HepG2 (cell line): Measurements from ENCODE around the gene FUT6. TPM values are rescaled to one million over a fixed set of nuclear protein-coding genes. Genes with fewer than 3 reads are reported as not detected.

Source experiments
- ATAC-seq: fragments of 200-7000 bp; cut with Tn5 transposase; 3 replicates; pipeline ENCODE4 v1.9.1; 2020; ENCODE audit warnings: mild to moderate bottlenecking, moderate library complexity
- BruUV-seq: library from RNA; stranded (reverse); fragments of 400-500 nt; replicated peaks from 2 replicates; lab custom pipeline; 2021; lab: Mats Ljungman, UMichigan
- CTCF ChIA-PET: fragments of 300-600 bp; formaldehyde crosslinking; extraction: SDS; loops from one replicate; lab custom pipeline; 2021; ENCODE audit warnings: low total read pairs, inconsistent platforms, low intra/inter-chr PET ratio; lab: Yijun Ruan, JAX
- POLR2A ChIA-PET: fragments of 350-600 bp; sonication (Branson Sonifier 250); formaldehyde crosslinking; loops from one replicate; lab custom pipeline; 2020; ENCODE audit warnings: antibody characterized with exemption, inconsistent platforms; lab: Yijun Ruan, JAX
- DNase-seq: peaks from one replicate; pipeline ENCODE4 v3.0.0-alpha.2; 2015; ENCODE audit warnings: low spot score
- FAIRE-seq: peaks from 3 replicates; lab custom pipeline; 2011; peaks lifted over from hg19 to GRCh38; lab: Jason Lieb, UNC
- H2AFZ ChIP-seq: one replicate; pipeline ENCODE4 v1.6.1; 2011; ENCODE audit warnings: low read length, inconsistent platforms
- H3K27ac ChIP-seq: fragments of 300-600 bp; 3 replicates; pipeline ENCODE4 v1.8.0; 2011; ENCODE audit warnings: mixed run types, mild to moderate bottlenecking, mixed read lengths, low read length, inconsistent platforms; ENCODE audit not compliant: insufficient read depth; ENCODE audit errors: extremely low read length
- H3K27me3 ChIP-seq, 2 experiments: fragments of 200-600 bp in 1 of 2; 2 replicates in 1 of 2; 3 replicates in 1 of 2; pipeline versions ENCODE4 v1.6.0 to v1.8.0; 2011; ENCODE audit warnings: low read length in 2 of 2, mild to moderate bottlenecking in 2 of 2, moderate library complexity in 2 of 2, inconsistent platforms in 1 of 2; ENCODE audit not compliant: insufficient read depth in 2 of 2, control insufficient read depth in 1 of 2
- H3K36me3 ChIP-seq, 2 experiments: fragments of 200-600 bp in 1 of 2; replicated peaks in 1 of 2; 2 replicates in 1 of 2; 3 replicates in 1 of 2; pipeline versions ENCODE4 v1.5.1 to v1.8.0; 2011; ENCODE audit warnings: low read length in 2 of 2, inconsistent platforms in 1 of 2; ENCODE audit not compliant: insufficient read depth in 2 of 2, control insufficient read depth in 1 of 2
- H3K4me1 ChIP-seq: 2 replicates; pipeline ENCODE4 v1.5.1; 2012; ENCODE audit warnings: low read length, inconsistent platforms; ENCODE audit not compliant: insufficient read depth
- H3K4me2 ChIP-seq: 2 replicates; pipeline ENCODE4 v1.6.0; 2011; ENCODE audit warnings: low read depth, low read length, inconsistent platforms
- H3K4me3 ChIP-seq, 3 experiments: fragments of 200-600 bp in 1 of 3; sonication (generic), shearing (Covaris generic) in 1 of 3; replicated peaks in 1 of 3; 2 replicates each; pipeline ENCODE4 v1.5.1; 2011 to 2016; ENCODE audit warnings: low read length in 3 of 3, inconsistent platforms in 2 of 3, low read depth in 2 of 3, mild to moderate bottlenecking in 2 of 3, control low read depth in 1 of 3, mixed read lengths in 1 of 3; ENCODE audit not compliant: insufficient read depth in 1 of 3
- H3K79me2 ChIP-seq: one replicate; pipeline ENCODE4 v1.6.1; 2011; ENCODE audit warnings: low read length, inconsistent platforms; ENCODE audit not compliant: insufficient read depth
- H3K9ac ChIP-seq: 2 replicates; pipeline ENCODE4 v1.6.0; 2011; ENCODE audit warnings: mild to moderate bottlenecking, low read depth, low read length, inconsistent platforms; ENCODE audit not compliant: insufficient read depth
- H3K9me3 ChIP-seq: 2 replicates; pipeline ENCODE4 v1.5.1; 2012; ENCODE audit warnings: mild to moderate bottlenecking, low read length
- H4K20me1 ChIP-seq: 2 replicates; pipeline ENCODE4 v1.6.0; 2011; ENCODE audit warnings: inconsistent platforms, mild to moderate bottlenecking, low read length, moderate library complexity; ENCODE audit not compliant: insufficient read depth
- AFF4 ChIP-seq: sonication (generic); formaldehyde crosslinking; IDR thresholded peaks from 2 replicates; pipeline ENCODE4 v1.4.0; 2020; ENCODE audit warnings: missing genetic modification reagents
- ATF6 ChIP-seq: sonication (generic); formaldehyde crosslinking; conservative IDR thresholded peaks from 2 replicates; pipeline ENCODE4 v1.4.0; 2020; ENCODE audit warnings: missing genetic modification reagents
- ELF3 ChIP-seq: IDR thresholded peaks from 2 replicates; pipeline ENCODE4 v1.6.1; 2016; ENCODE audit warnings: missing genetic modification reagents, missing compliant biosample characterization
- ERF ChIP-seq: IDR thresholded peaks from 2 replicates; pipeline ENCODE4 v1.6.1; 2018; ENCODE audit warnings: missing biosample characterization, missing genetic modification reagents
- HIVEP1 ChIP-seq: sonication (generic); formaldehyde crosslinking; IDR thresholded peaks from 2 replicates; pipeline ENCODE4 v1.4.0; 2020; ENCODE audit warnings: mild to moderate bottlenecking, missing genetic modification reagents
- PATZ1 ChIP-seq: sonication (generic); formaldehyde crosslinking; IDR thresholded peaks from 2 replicates; pipeline ENCODE4 v1.4.0; 2020; ENCODE audit warnings: missing genetic modification reagents
- RAD51 ChIP-seq: fragments of 450-650 bp; IDR thresholded peaks from 2 replicates; pipeline ENCODE4 v1.6.1; 2016; ENCODE audit warnings: borderline replicate concordance
- ZNF430 ChIP-seq: sonication (generic); formaldehyde crosslinking; IDR thresholded peaks from 2 replicates; pipeline ENCODE4 v1.9.0; 2021; ENCODE audit warnings: mild to moderate bottlenecking, missing genetic modification reagents
- ZNF687 ChIP-seq: sonication (generic); formaldehyde crosslinking; IDR thresholded peaks from 2 replicates; pipeline ENCODE4 v1.5.1; 2020; ENCODE audit warnings: mild to moderate bottlenecking, missing genetic modification reagents, moderate library complexity
- WGBS: methylation state at CpG from one replicate; pipeline ENCODE4 v1.1.6; 2017; ENCODE audit warnings: low lambda C conversion rate; 5-methylcytosine and 5-hydroxymethylcytosine counted together
- in situ Hi-C: cut with HindIII; loops from 2 replicates; pipeline ENCODE4 v1.10.0; 2017; ENCODE audit warnings: low pct_unique_long_range_greater_than_20kb; ENCODE audit not compliant: extremely low pct_ligation_motif_present
- intact Hi-C: fragments of 100-400 bp; cut with micrococcal nuclease; formaldehyde crosslinking; loops from one replicate; pipeline ENCODE4 v1.10.0; 2022; ENCODE audit not compliant: unreplicated experiment
- polyA plus RNA-seq, 8 experiments: library from polyadenylated mRNA; depleted of rRNA in 3 of 8; stranded (reverse) in 7 of 8; unstranded in 1 of 8; fragments of >200 nt; fragmentation: Illumina TruSeq in 4 of 8; extraction: Trizol in 4 of 8; gene quantifications; 2 replicates each; pipeline versions ENCODE4 v1.2.1 to v1.2.3, GENCODE V29; 2011 to 2016; ENCODE audit warnings: low read depth in 4 of 8, missing spikeins in 1 of 8, mixed read lengths in 1 of 8; ENCODE audit not compliant: insufficient read depth in 1 of 8
- total RNA-seq, 5 experiments: library from RNA; depleted of rRNA; stranded (reverse); fragments of >200 nt; fragmentation: Illumina TruSeq; extraction: Trizol; gene quantifications; 2 replicates each; pipeline ENCODE4 v1.2.3, GENCODE V29; 2016; ENCODE audit warnings: low read depth in 1 of 5

The FUT6 gene
- total and polyA plus RNA-seq, 2 of the 13 experiments (the other 11 are each of a cell fraction or from before 2014, with no cell fraction given), result 8.2 to 27.7 TPM

GRCh38 chr19:5824751-5825150 lies 14.8 kb downstream of the FUT6 start (continued):
- TF ChIP-seq PATZ1, result no peak

GRCh38 chr19:5823579-5824281 lies 15.8 kb downstream of the FUT6 start:
- H3K4me2 ChIP-seq, result no peak overlapping the region
- in situ Hi-C loops (no loop called here), intact Hi-C loops (no loop called here)
- ChIA-PET CTCF (interaction anchor here (1.7 to 2.3 kb wide), 2 partner anchors 19 to 69 kb away, joined by 5 to 30 read pairs; partner anchors contain the start of gene NRTN), POLR2A (interaction anchor here (1.1 kb wide), 2 partner anchors 68 to 81 kb away, joined by 3 read pairs; partner anchors contain the start of gene VMAC)
- H4K20me1 ChIP-seq, result peaks cover 2% of the 10 kb centered on the region; the same call in 1 of the 2 replicates
- H3K79me2 ChIP-seq, result peaks cover 4% of the 10 kb centered on the region
- no peak overlapping the region for H3K4me3 ChIP-seq
- ATAC-seq (peak; percentile 50), FAIRE-seq (peak; percentile 21), DNase-seq (no peak)
- H3K27me3 ChIP-seq, result no peaks in the 10 kb centered on the region; a peak in 1 of 5 replicates
- H3K9ac ChIP-seq, result no peak overlapping the region
- H3K4me1 ChIP-seq, result peaks cover 46% of the 10 kb centered on the region
- no peak overlapping the region for H2AFZ ChIP-seq
- 64% methylated on average over 15 of the region's 30 CpGs for WGBS
- H3K27ac ChIP-seq, result no peak overlapping the region
- no peaks in the 10 kb centered on the region for H3K36me3 ChIP-seq
- no TSS peak for BruUV-seq
- no peaks in the 10 kb centered on the region for H3K9me3 ChIP-seq
- TF ChIP-seq AFF4 (CRISPR knock-in tag) (no peak), ZNF430 (CRISPR knock-in tag) (no peak), ATF6 (no peak), ELF3 (0 out of 2 replicates have a peak, but pooled peaks have one; percentile 16), RAD51 (no peak), HIVEP1 (CRISPR knock-in tag) (peak; percentile 56; the same call in 1 of the 2 replicates), ERF (CRISPR knock-in tag) (0 out of 2 replicates have a peak, but pooled peaks have one; percentile 27), ZNF687 (CRISPR knock-in tag) (peak; percentile 42)
